ENCODE data around the gene BACH2. TPM values are rescaled to one million over a fixed set of nuclear protein-coding genes. Genes with fewer than 3 reads are reported as not detected.

BACH2 gene
- total RNA-seq, 1 experiment from 2014 or later = 3.3 TPM

DNA sequence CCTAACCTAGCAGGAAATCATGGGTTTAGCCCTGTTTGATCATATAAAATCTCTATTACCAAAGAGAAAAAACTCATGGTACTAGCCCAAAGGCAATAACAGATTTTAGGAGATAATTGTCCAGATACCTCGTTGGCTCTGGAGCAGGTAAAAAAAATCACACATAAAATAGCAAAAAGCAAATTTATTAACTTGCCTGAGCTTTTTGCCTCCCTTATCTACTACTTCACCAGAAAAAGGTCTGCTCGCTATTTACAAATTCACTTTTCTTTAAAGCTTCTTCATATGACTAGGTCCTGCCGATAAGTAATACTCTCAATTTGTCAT, 320.0 kb downstream of the BACH2 start:
- ChIA-PET RAD21 (ENCODE audit: low non-redundant PET in 1 of 2, low total read pairs in 2 of 2, uncharacterized antibody in 2 of 2, unreplicated experiment in 2 of 2) (no interaction called here), CTCF (no interaction called here), POLR2A (no interaction called here)
- BruUV-seq (replicated peaks) = no TSS peak
- Histone ChIP-seq H3K4me1 (ENCODE audit: control insufficient read depth in 1 of 2, insufficient read depth in 2 of 2, low read length in 2 of 2) (no peaks in the 10 kb centered on the region), H3K79me2 (ENCODE audit: insufficient read depth, low read length) (no peaks in the 10 kb centered on the region), H4K20me1 (ENCODE audit: insufficient read depth) (no peaks in the 10 kb centered on the region), H2AFZ (ENCODE audit: low read depth, low read length, poor library complexity, severe bottlenecking) (no peak overlapping the region), H3K27me3 (ENCODE audit: insufficient read depth, low read length) (no peaks in the 10 kb centered on the region), H3K4me2 (ENCODE audit: low read length) (no peak overlapping the region), H3K9ac (ENCODE audit: low read length) (no peak overlapping the region), H3K4me3 (replicated peaks in 1 of 2; ENCODE audit: low read depth in 1 of 2, low read length in 2 of 2) (no peak overlapping the region), H3K36me3 (ENCODE audit: control insufficient read depth in 1 of 2, insufficient read depth in 2 of 2, low read length in 2 of 2) (no peaks in the 10 kb centered on the region), H3K9me2 (ENCODE audit: insufficient read depth) (no peaks in the 10 kb centered on the region), H3K27ac (ENCODE audit: low read depth, low read length) (no peak overlapping the region), H3K9me3 (ENCODE audit: control insufficient read depth in 1 of 2, insufficient read depth in 1 of 2, low read depth in 1 of 2, low read length in 2 of 2) (no peaks in the 10 kb centered on the region)
- DNase-seq (ENCODE audit: low read depth, low spot score) (no peak), ATAC-seq (no peak)
- TF ChIP-seq TCF7L2 (IDR thresholded peaks at IDR 0.05; ENCODE audit: borderline replicate concordance, extremely low read depth, insufficient read depth, insufficient read length) = no peak
- TF ChIP-seq, protein P1, sequence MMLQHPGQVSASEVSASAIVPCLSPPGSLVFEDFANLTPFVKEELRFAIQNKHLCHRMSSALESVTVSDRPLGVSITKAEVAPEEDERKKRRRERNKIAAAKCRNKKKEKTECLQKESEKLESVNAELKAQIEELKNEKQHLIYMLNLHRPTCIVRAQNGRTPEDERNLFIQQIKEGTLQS (IDR thresholded peaks at IDR 0.05) = no peak
- no peak for TF ChIP-seq ELF1 (IDR thresholded peaks at IDR 0.05; ENCODE audit: borderline replicate concordance, low read depth)
- no peak for TF ChIP-seq CEBPB (IDR thresholded peaks at IDR 0.05; ENCODE audit: low read depth)
- TF ChIP-seq ZNF274 (IDR thresholded peaks at IDR 0.05; ENCODE audit: low read depth, low read length) = no peak
- TF ChIP-seq, protein P2, sequence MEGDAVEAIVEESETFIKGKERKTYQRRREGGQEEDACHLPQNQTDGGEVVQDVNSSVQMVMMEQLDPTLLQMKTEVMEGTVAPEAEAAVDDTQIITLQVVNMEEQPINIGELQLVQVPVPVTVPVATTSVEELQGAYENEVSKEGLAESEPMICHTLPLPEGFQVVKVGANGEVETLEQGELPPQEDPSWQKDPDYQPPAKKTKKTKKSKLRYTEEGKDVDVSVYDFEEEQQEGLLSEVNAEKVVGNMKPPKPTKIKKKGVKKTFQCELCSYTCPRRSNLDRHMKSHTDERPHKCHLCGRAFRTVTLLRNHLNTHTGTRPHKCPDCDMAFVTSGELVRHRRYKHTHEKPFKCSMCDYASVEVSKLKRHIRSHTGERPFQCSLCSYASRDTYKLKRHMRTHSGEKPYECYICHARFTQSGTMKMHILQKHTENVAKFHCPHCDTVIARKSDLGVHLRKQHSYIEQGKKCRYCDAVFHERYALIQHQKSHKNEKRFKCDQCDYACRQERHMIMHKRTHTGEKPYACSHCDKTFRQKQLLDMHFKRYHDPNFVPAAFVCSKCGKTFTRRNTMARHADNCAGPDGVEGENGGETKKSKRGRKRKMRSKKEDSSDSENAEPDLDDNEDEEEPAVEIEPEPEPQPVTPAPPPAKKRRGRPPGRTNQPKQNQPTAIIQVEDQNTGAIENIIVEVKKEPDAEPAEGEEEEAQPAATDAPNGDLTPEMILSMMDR (IDR thresholded peaks at IDR 0.05 in 2 of 3, conservative IDR thresholded peaks at IDR 0.05 in 1 of 3; ENCODE audit: borderline replicate concordance in 1 of 3, insufficient read depth in 1 of 3, low read depth in 2 of 3, low read length in 2 of 3) = no peak
- TF ChIP-seq POLR2A (IDR thresholded peaks at IDR 0.05; ENCODE audit: borderline replicate concordance, extremely low read depth, insufficient read depth, insufficient read length) = no peak
- no peak for TF ChIP-seq ZFX (IDR thresholded peaks at IDR 0.05)
- no peak for TF ChIP-seq EZH2 (IDR thresholded peaks at IDR 0.05)
- TF ChIP-seq, protein P3, sequence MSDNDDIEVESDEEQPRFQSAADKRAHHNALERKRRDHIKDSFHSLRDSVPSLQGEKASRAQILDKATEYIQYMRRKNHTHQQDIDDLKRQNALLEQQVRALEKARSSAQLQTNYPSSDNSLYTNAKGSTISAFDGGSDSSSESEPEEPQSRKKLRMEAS (IDR thresholded peaks at IDR 0.05) = no peak
- TF ChIP-seq SIN3A (IDR thresholded peaks at IDR 0.05; ENCODE audit: low read depth) = no peak
- TF ChIP-seq JUND (IDR thresholded peaks at IDR 0.05) = no peak
- no peak for TF ChIP-seq YY1 (IDR thresholded peaks at IDR 0.05; ENCODE audit: extremely low read depth, insufficient replicate concordance, low read depth, low read length)
- no peak for TF ChIP-seq SRF (IDR thresholded peaks at IDR 0.05; ENCODE audit: low read depth)
- no peak for TF ChIP-seq FOSL1 (IDR thresholded peaks at IDR 0.05; ENCODE audit: low read depth)
- intact Hi-C loops (cut with micrococcal nuclease) = no loop called here

Data from HCT116 (cell line).